NCI-H774 (cell line): ENCODE results near the gene S100PBP.

ENCODE experiments used
- DNase-seq: peaks from one replicate; lab custom pipeline; 2025; lab: John Stamatoyannopoulos, UW

S100PBP gene

GRCh38 chr1:32828341-32828740 lies 10.9 kb downstream of the S100PBP start:
- DNase-seq, result no peak

- no peak for DNase-seq
These were observed 12.8 kb downstream of the S100PBP start for GRCh38 chr1:32830092-32830852.

GRCh38 chr1:32831878-32832277 lies 14.4 kb downstream of the S100PBP start:
- DNase-seq, result no peak

GRCh38 chr1:32848354-32849063 lies 31.1 kb downstream of the S100PBP start:
- DNase-seq, result peak; percentile 65

GRCh38 chr1:32855861-32856617 lies 38.6 kb downstream of the S100PBP start:
- no peak for DNase-seq

- DNase-seq, result no peak
These were observed 40.7 kb downstream of the S100PBP start for GRCh38 chr1:32858136-32858535.

GRCh38 chr1:32858791-32859190 lies 41.3 kb downstream of the S100PBP start:
- DNase-seq, result no peak

GRCh38 chr1:32859915-32860314 lies 42.5 kb downstream of the S100PBP start:
- DNase-seq, result no peak

- DNase-seq, result no peak
These were observed 43.1 kb downstream of the S100PBP start for GRCh38 chr1:32860566-32860965.

- DNase-seq, result no peak
These were observed 44.6 kb downstream of the S100PBP start for GRCh38 chr1:32861904-32862695.

GRCh38 chr1:32863218-32863880 lies 45.9 kb downstream of the S100PBP start:
- DNase-seq, result no peak

- no peak for DNase-seq
These were observed 46.4 kb downstream of the S100PBP start for GRCh38 chr1:32863881-32864245.

GRCh38 chr1:32864375-32865019 lies 47.0 kb downstream of the S100PBP start:
- no peak for DNase-seq

GRCh38 chr1:32865639-32866405 lies 48.4 kb downstream of the S100PBP start:
- no peak for DNase-seq

GRCh38 chr1:32867151-32867550 lies 49.7 kb downstream of the S100PBP start:
- DNase-seq, result no peak

GRCh38 chr1:32867671-32868070 lies 50.2 kb downstream of the S100PBP start:
- no peak for DNase-seq

- DNase-seq, result no peak
These were observed 50.6 kb downstream of the S100PBP start for GRCh38 chr1:32868085-32868484.

- DNase-seq, result no peak
These were observed 51.5 kb downstream of the S100PBP start for GRCh38 chr1:32868806-32869455.

- no peak for DNase-seq
These were observed 52.6 kb downstream of the S100PBP start for GRCh38 chr1:32869923-32870614.
